Measurements from ENCODE around the gene GPR18.

- no peak for TF ChIP-seq CTCF (IDR thresholded peaks at IDR 0.05; ENCODE audit: insufficient read depth, low read length)
- TF ChIP-seq GABPA (IDR thresholded peaks at IDR 0.05; ENCODE audit: low read depth) = no peak
- no peak for TF ChIP-seq POLR2AphosphoS5 (IDR thresholded peaks at IDR 0.05; ENCODE audit: low read depth)
- no peak for TF ChIP-seq REST (IDR thresholded peaks at IDR 0.05; ENCODE audit: insufficient replicate concordance, low read depth)
- TF ChIP-seq SPI1 (IDR thresholded peaks at IDR 0.05; ENCODE audit: borderline replicate concordance, low read depth) = no peak
Measured at GRCh38 chr13:99307648-99308339, 49.6 kb upstream of the GPR18 start.
